Ecto neural progenitor cell (in vitro differentiated cells): ENCODE measurements around the gene BDH1.
"Not testable (repeated sequence)": the region's sequence is repeated elsewhere in the genome, so short reads cannot be mapped to it uniquely, and the experiment has no call there.

Experiments
- DNase-seq: peaks from one replicate; pipeline ENCODE4 v3.0.0-alpha.2; 2018; ENCODE audit warnings: low spot score

BDH1 gene

GRCh38 chr3:197577366-197578074, 21.8 kb upstream of the BDH1 start:
- DNase-seq = no peak

GRCh38 chr3:197576838-197577237, 21.1 kb upstream of the BDH1 start:
- DNase-seq = no peak

GRCh38 chr3:197575362-197575761, 19.6 kb upstream of the BDH1 start:
- no peak for DNase-seq

- not testable (repeated sequence) for DNase-seq
These were observed 18.7 kb upstream of the BDH1 start for GRCh38 chr3:197574396-197574991.

- DNase-seq = no peak
These were observed 17.4 kb upstream of the BDH1 start for GRCh38 chr3:197573048-197573767.

GRCh38 chr3:197571880-197572172, 16.1 kb upstream of the BDH1 start:
- DNase-seq = not testable (repeated sequence)

GRCh38 chr3:197571074-197571879, 15.5 kb upstream of the BDH1 start:
- not testable (repeated sequence) for DNase-seq

GRCh38 chr3:197569433-197569832, 13.7 kb upstream of the BDH1 start:
- DNase-seq = not testable (repeated sequence)

GRCh38 chr3:197567904-197568681, 12.3 kb upstream of the BDH1 start:
- DNase-seq = no peak

GRCh38 chr3:197566155-197566554, 10.4 kb upstream of the BDH1 start:
- DNase-seq = not testable (repeated sequence)

- no peak for DNase-seq
These were observed 8.5 kb upstream of the BDH1 start for GRCh38 chr3:197564097-197564843.

- no peak for DNase-seq
These were observed 6.9 kb upstream of the BDH1 start for GRCh38 chr3:197562398-197563251.

GRCh38 chr3:197561926-197562325, 6.2 kb upstream of the BDH1 start:
- no peak for DNase-seq

GRCh38 chr3:197559651-197560050, 3.9 kb upstream of the BDH1 start:
- DNase-seq = no peak

GRCh38 chr3:197554562-197555280, 1.0 kb downstream of the BDH1 start:
- DNase-seq = peak; percentile 97

- no peak for DNase-seq
These were observed 1.6 kb downstream of the BDH1 start for GRCh38 chr3:197554196-197554561.

GRCh38 chr3:197552198-197552597, 3.6 kb downstream of the BDH1 start:
- no peak for DNase-seq

- DNase-seq = no peak
These were observed 5.3 kb downstream of the BDH1 start for GRCh38 chr3:197550489-197550888.

- no peak for DNase-seq
These were observed 6.4 kb downstream of the BDH1 start for GRCh38 chr3:197549261-197549885.
